ENCODE measurements around the gene CELF3. TPM values are rescaled to one million over a fixed set of nuclear protein-coding genes. Genes with fewer than 3 reads are reported as not detected.

Gene CELF3
- not detected in 2 replicates for total RNA-seq

GRCh38 chr1:151716771-151717631 is at the start of gene CELF3:
CELF3 (minus strand) TSS chr1:151716803; CDS start chr1:151716020, 783 bp downstream.
- Histone ChIP-seq H3K27me3 (ENCODE audit: control insufficient read depth, insufficient read depth, low read length) (peaks cover 65% of the 10 kb centered on the region), H3K4me3 (ENCODE audit: low read depth, low read length) (no peak within 1 kb of the TSS), H3K36me3 (ENCODE audit: control insufficient read depth, insufficient read depth, low read length) (no peaks in the 10 kb centered on the region)
- no peak for DNase-seq (ENCODE audit: low read depth)
- no peak for TF ChIP-seq CTCF (IDR thresholded peaks at IDR 0.05; ENCODE audit: insufficient read depth, low read length, poor library complexity, severe bottlenecking)

GRCh38 chr1:151763990-151764389 is 47.4 kb upstream of the CELF3 start:
- H3K36me3 ChIP-seq (ENCODE audit: control insufficient read depth, insufficient read depth, low read length) = peaks cover 1% of the 10 kb centered on the region
- H3K27me3 ChIP-seq (ENCODE audit: control insufficient read depth, insufficient read depth, low read length) = no peaks in the 10 kb centered on the region
- DNase-seq (ENCODE audit: low read depth) = no peak
- no peak for TF ChIP-seq CTCF (IDR thresholded peaks at IDR 0.05; ENCODE audit: insufficient read depth, low read length, poor library complexity, severe bottlenecking)
- H3K4me3 ChIP-seq (ENCODE audit: low read depth, low read length) = peak overlapping the region; percentile 84

- H3K36me3 ChIP-seq (ENCODE audit: control insufficient read depth, insufficient read depth, low read length) = peaks cover 1% of the 10 kb centered on the region
- no peak for TF ChIP-seq CTCF (IDR thresholded peaks at IDR 0.05; ENCODE audit: insufficient read depth, low read length, poor library complexity, severe bottlenecking)
- DNase-seq (ENCODE audit: low read depth) = peak; percentile 21
- H3K4me3 ChIP-seq (ENCODE audit: low read depth, low read length) = peak within 1 kb of the TSS; percentile 84
- H3K27me3 ChIP-seq (ENCODE audit: control insufficient read depth, insufficient read depth, low read length) = no peaks in the 10 kb centered on the region
Measured at GRCh38 chr1:151762941-151763921, 46.6 kb upstream of the CELF3 start, which contains the start of gene MRPL9. MRPL9 (minus strand) TSS chr1:151763496; CDS start chr1:151763479, 17 bp downstream.

GRCh38 chr1:151760597-151761385 is 44.2 kb upstream of the CELF3 start:
- Histone ChIP-seq H3K27me3 (ENCODE audit: control insufficient read depth, insufficient read depth, low read length) (no peaks in the 10 kb centered on the region), H3K4me3 (ENCODE audit: low read depth, low read length) (no peak overlapping the region), H3K36me3 (ENCODE audit: control insufficient read depth, insufficient read depth, low read length) (peaks cover 1% of the 10 kb centered on the region)
- no peak for DNase-seq (ENCODE audit: low read depth)
- no peak for TF ChIP-seq CTCF (IDR thresholded peaks at IDR 0.05; ENCODE audit: insufficient read depth, low read length, poor library complexity, severe bottlenecking)

- Histone ChIP-seq H3K27me3 (ENCODE audit: control insufficient read depth, insufficient read depth, low read length) (no peaks in the 10 kb centered on the region), H3K4me3 (ENCODE audit: low read depth, low read length) (no peak overlapping the region), H3K36me3 (ENCODE audit: control insufficient read depth, insufficient read depth, low read length) (peaks cover 1% of the 10 kb centered on the region)
- no peak for DNase-seq (ENCODE audit: low read depth)
- TF ChIP-seq CTCF (IDR thresholded peaks at IDR 0.05; ENCODE audit: insufficient read depth, low read length, poor library complexity, severe bottlenecking) = no peak
Measured at GRCh38 chr1:151759241-151759640, 42.6 kb upstream of the CELF3 start.

All from kidney epithelial cell (primary cell).